WTC11 (cell line): ENCODE measurements around the gene CASP12. TPM values are rescaled to one million over a fixed set of nuclear protein-coding genes. Genes with fewer than 3 reads are reported as not detected.

ENCODE experiments used
- ATAC-seq: fragments of 200-7000 bp; cut with Tn5 transposase; 2 replicates; pipeline ENCODE4 v1.10.0; 2021; ENCODE audit warnings: mild to moderate bottlenecking, moderate library complexity
- CTCF ChIA-PET: fragments of 300-600 bp; sonication (Branson Sonifier 250); formaldehyde crosslinking; loops from one replicate; lab custom pipeline; 2021; ENCODE audit warnings: antibody characterized with exemption; lab: Charles Lee
- POLR2A ChIA-PET: fragments of 350-600 bp; sonication (Branson Sonifier 250); formaldehyde crosslinking; loops from one replicate; lab custom pipeline; 2021; ENCODE audit warnings: antibody characterized with exemption; lab: Charles Lee
- DNase-seq: peaks from one replicate; pipeline ENCODE4 v3.0.0; 2021; ENCODE audit warnings: low spot score
- H3K27ac Mint-ChIP-seq: 2 replicates; pipeline ENCODE4 v1.8.0; 2021; ENCODE audit warnings: mixed read lengths
- H3K27me3 Mint-ChIP-seq: 2 replicates; pipeline ENCODE4 v1.8.0; 2021; ENCODE audit warnings: low read depth, mild to moderate bottlenecking, moderate library complexity, mixed read lengths
- H3K36me3 Mint-ChIP-seq: 2 replicates; pipeline ENCODE4 v1.8.0; 2021; ENCODE audit warnings: mixed read lengths
- H3K4me1 Mint-ChIP-seq: 2 replicates; pipeline ENCODE4 v1.8.0; 2022; ENCODE audit warnings: mixed read lengths
- H3K4me3 Mint-ChIP-seq: 2 replicates; pipeline ENCODE4 v1.8.0; 2021; ENCODE audit warnings: mild to moderate bottlenecking, moderate library complexity, mixed read lengths
- H3K9me3 Mint-ChIP-seq: 2 replicates; pipeline ENCODE4 v1.8.0; 2021; ENCODE audit warnings: mixed read lengths
- ARID4B ChIP-seq: sonication (generic); formaldehyde crosslinking; IDR thresholded peaks from 2 replicates; pipeline ENCODE4 v1.8.0; 2023; ENCODE audit warnings: missing genetic modification reagents, mild to moderate bottlenecking, borderline replicate concordance
- FOXJ3 ChIP-seq: sonication (generic); formaldehyde crosslinking; IDR thresholded peaks from 2 replicates; pipeline ENCODE4 v1.9.0; 2021; ENCODE audit warnings: missing genetic modification reagents, mild to moderate bottlenecking, borderline replicate concordance
- GRHL2 ChIP-seq: fragments of 250-450 bp; sonication (Bioruptor Pico); IDR thresholded peaks from 2 replicates; pipeline ENCODE4 v1.8.0; 2022; ENCODE audit warnings: mild to moderate bottlenecking, moderate library complexity; ENCODE audit not compliant: insufficient replicate concordance, severe bottlenecking
- MYBL2 ChIP-seq: sonication (generic); formaldehyde crosslinking; IDR thresholded peaks from 2 replicates; pipeline ENCODE4 v1.8.1; 2023; ENCODE audit warnings: mild to moderate bottlenecking, moderate library complexity, missing genetic modification reagents
- NFATC4 ChIP-seq: fragments of 250-450 bp; sonication (Bioruptor Pico); IDR thresholded peaks from 2 replicates; pipeline ENCODE4 v1.9.0; 2021; ENCODE audit warnings: mild to moderate bottlenecking
- NR1H2 ChIP-seq: sonication (generic); formaldehyde crosslinking; IDR thresholded peaks from 2 replicates; pipeline ENCODE4 v1.9.0; 2021; ENCODE audit warnings: mild to moderate bottlenecking, moderate library complexity, missing genetic modification reagents
- NR2C2 ChIP-seq: sonication (generic); formaldehyde crosslinking; IDR thresholded peaks from 2 replicates; pipeline ENCODE4 v1.8.0; 2022; ENCODE audit warnings: mild to moderate bottlenecking, missing genetic modification reagents
- OVOL2 ChIP-seq: fragments of 250-450 bp; sonication (Bioruptor Pico); IDR thresholded peaks from 2 replicates; pipeline ENCODE4 v1.9.0; 2021; ENCODE audit warnings: mild to moderate bottlenecking, borderline replicate concordance
- PRRX2 ChIP-seq: fragments of 250-450 bp; sonication (Bioruptor Pico); IDR thresholded peaks from 2 replicates; pipeline ENCODE4 v1.8.0; 2021; ENCODE audit warnings: mild to moderate bottlenecking
- SP1 ChIP-seq: sonication (generic); formaldehyde crosslinking; conservative IDR thresholded peaks from 2 replicates; pipeline ENCODE4 v1.8.1; 2022; ENCODE audit warnings: missing genetic modification reagents
- TCF7 ChIP-seq: sonication (generic); formaldehyde crosslinking; IDR thresholded peaks from 2 replicates; pipeline ENCODE4 v1.8.0; 2022; ENCODE audit warnings: mild to moderate bottlenecking, low read depth, missing genetic modification reagents, moderate library complexity
- TEAD1 ChIP-seq: sonication (generic); formaldehyde crosslinking; IDR thresholded peaks from 2 replicates; pipeline ENCODE4 v1.8.0; 2022; ENCODE audit warnings: mild to moderate bottlenecking, missing genetic modification reagents
- ZNF121 ChIP-seq: sonication (generic); formaldehyde crosslinking; IDR thresholded peaks from 2 replicates; pipeline ENCODE4 v1.8.0; 2023; ENCODE audit warnings: missing genetic modification reagents
- ZNF232 ChIP-seq: sonication (generic); formaldehyde crosslinking; IDR thresholded peaks from 2 replicates; pipeline ENCODE4 v1.8.0; 2022; ENCODE audit warnings: mild to moderate bottlenecking, missing genetic modification reagents
- ZNF317 ChIP-seq: sonication (generic); formaldehyde crosslinking; IDR thresholded peaks from 2 replicates; pipeline ENCODE4 v1.8.1; 2023; ENCODE audit warnings: low read depth, mild to moderate bottlenecking, moderate library complexity, missing genetic modification reagents, borderline replicate concordance
- ZNF396 ChIP-seq: fragments of 250-450 bp; sonication (Bioruptor Pico); IDR thresholded peaks from 2 replicates; pipeline ENCODE4 v1.8.0; 2021; ENCODE audit warnings: mild to moderate bottlenecking, moderate library complexity, borderline replicate concordance
- total RNA-seq: library from RNA; stranded (reverse); gene quantifications from 3 replicates; pipeline ENCODE4 v1.2.3, GENCODE V29; 2021
- TF ChIP-seq, protein P1 (sequence below): sonication (generic); formaldehyde crosslinking; IDR thresholded peaks from 2 replicates; pipeline ENCODE4 v1.8.1; 2022; ENCODE audit warnings: low read depth, mild to moderate bottlenecking, moderate library complexity, missing genetic modification reagents, borderline replicate concordance
- TF ChIP-seq, protein P2 (sequence below): sonication (generic); formaldehyde crosslinking; IDR thresholded peaks from 2 replicates; pipeline ENCODE4 v1.8.1; 2023; ENCODE audit warnings: mild to moderate bottlenecking, missing genetic modification reagents
- TF ChIP-seq, protein P3 (sequence below): fragments of 250-450 bp; sonication (Bioruptor Pico); IDR thresholded peaks from 2 replicates; pipeline ENCODE4 v1.9.0; 2021; ENCODE audit warnings: mild to moderate bottlenecking
- TF ChIP-seq, protein P4 (sequence below): sonication (generic); formaldehyde crosslinking; IDR thresholded peaks from 2 replicates; pipeline ENCODE4 v1.8.1; 2023; ENCODE audit warnings: mild to moderate bottlenecking, missing genetic modification reagents, moderate library complexity
- TF ChIP-seq, protein P5 (sequence below): sonication (generic); formaldehyde crosslinking; IDR thresholded peaks from 2 replicates; pipeline ENCODE4 v1.8.1; 2022; ENCODE audit warnings: low read depth, missing genetic modification reagents, borderline replicate concordance

CASP12 gene
- total RNA-seq, 1 experiment from 2014 or later, result not detected

- ATAC-seq (no peak), DNase-seq (no peak)
- Mint-ChIP-seq H3K4me3 (no peak overlapping the region), H3K4me1 (peaks cover 15% of the 10 kb centered on the region), H3K36me3 (no peaks in the 10 kb centered on the region), H3K9me3 (peaks cover 5% of the 10 kb centered on the region; the same call in 1 of the 2 replicates), H3K27me3 (no peaks in the 10 kb centered on the region), H3K27ac (no peak overlapping the region)
- CTCF ChIA-PET, result no interaction called here
- TF ChIP-seq SP1 (CRISPR knock-in tag) (no peak), NFATC4 (CRISPR knock-in tag) (no peak), ZNF317 (CRISPR knock-in tag) (no peak), PRRX2 (CRISPR knock-in tag) (no peak), MYBL2 (no peak)
- TF ChIP-seq, protein P1, sequence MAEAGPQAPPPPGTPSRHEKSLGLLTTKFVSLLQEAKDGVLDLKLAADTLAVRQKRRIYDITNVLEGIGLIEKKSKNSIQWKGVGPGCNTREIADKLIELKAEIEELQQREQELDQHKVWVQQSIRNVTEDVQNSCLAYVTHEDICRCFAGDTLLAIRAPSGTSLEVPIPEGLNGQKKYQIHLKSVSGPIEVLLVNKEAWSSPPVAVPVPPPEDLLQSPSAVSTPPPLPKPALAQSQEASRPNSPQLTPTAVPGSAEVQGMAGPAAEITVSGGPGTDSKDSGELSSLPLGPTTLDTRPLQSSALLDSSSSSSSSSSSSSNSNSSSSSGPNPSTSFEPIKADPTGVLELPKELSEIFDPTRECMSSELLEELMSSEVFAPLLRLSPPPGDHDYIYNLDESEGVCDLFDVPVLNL (CRISPR knock-in tag), result no peak
- POLR2A ChIA-PET, result no interaction called here
Observed at GRCh38 chr11:104846216-104846615, 52.0 kb downstream of the CASP12 start.

GRCh38 chr11:104844451-104844850 is 53.8 kb downstream of the CASP12 start:
- Mint-ChIP-seq H3K9me3 (peaks cover 8% of the 10 kb centered on the region), H3K36me3 (peaks cover 4% of the 10 kb centered on the region), H3K4me3 (no peak overlapping the region), H3K27ac (no peak overlapping the region), H3K4me1 (peaks cover 21% of the 10 kb centered on the region), H3K27me3 (peaks cover under 1% of the 10 kb centered on the region; the same call in 1 of the 2 replicates)
- no peak for ATAC-seq
- POLR2A ChIA-PET, result no interaction called here
- DNase-seq, result no peak
- CTCF ChIA-PET, result no interaction called here
- TF ChIP-seq, protein P2, sequence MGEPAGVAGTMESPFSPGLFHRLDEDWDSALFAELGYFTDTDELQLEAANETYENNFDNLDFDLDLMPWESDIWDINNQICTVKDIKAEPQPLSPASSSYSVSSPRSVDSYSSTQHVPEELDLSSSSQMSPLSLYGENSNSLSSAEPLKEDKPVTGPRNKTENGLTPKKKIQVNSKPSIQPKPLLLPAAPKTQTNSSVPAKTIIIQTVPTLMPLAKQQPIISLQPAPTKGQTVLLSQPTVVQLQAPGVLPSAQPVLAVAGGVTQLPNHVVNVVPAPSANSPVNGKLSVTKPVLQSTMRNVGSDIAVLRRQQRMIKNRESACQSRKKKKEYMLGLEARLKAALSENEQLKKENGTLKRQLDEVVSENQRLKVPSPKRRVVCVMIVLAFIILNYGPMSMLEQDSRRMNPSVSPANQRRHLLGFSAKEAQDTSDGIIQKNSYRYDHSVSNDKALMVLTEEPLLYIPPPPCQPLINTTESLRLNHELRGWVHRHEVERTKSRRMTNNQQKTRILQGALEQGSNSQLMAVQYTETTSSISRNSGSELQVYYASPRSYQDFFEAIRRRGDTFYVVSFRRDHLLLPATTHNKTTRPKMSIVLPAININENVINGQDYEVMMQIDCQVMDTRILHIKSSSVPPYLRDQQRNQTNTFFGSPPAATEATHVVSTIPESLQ (CRISPR knock-in tag), result no peak
- TF ChIP-seq NR1H2 (CRISPR knock-in tag) (no peak), TCF7 (CRISPR knock-in tag) (no peak), ZNF232 (CRISPR knock-in tag) (no peak), NR2C2 (CRISPR knock-in tag) (no peak), FOXJ3 (CRISPR knock-in tag) (no peak), GRHL2 (CRISPR knock-in tag) (no peak), ZNF396 (CRISPR knock-in tag) (no peak), ZNF121 (no peak), ARID4B (CRISPR knock-in tag) (no peak), TEAD1 (no peak), OVOL2 (CRISPR knock-in tag) (no peak)
- TF ChIP-seq, protein P3, sequence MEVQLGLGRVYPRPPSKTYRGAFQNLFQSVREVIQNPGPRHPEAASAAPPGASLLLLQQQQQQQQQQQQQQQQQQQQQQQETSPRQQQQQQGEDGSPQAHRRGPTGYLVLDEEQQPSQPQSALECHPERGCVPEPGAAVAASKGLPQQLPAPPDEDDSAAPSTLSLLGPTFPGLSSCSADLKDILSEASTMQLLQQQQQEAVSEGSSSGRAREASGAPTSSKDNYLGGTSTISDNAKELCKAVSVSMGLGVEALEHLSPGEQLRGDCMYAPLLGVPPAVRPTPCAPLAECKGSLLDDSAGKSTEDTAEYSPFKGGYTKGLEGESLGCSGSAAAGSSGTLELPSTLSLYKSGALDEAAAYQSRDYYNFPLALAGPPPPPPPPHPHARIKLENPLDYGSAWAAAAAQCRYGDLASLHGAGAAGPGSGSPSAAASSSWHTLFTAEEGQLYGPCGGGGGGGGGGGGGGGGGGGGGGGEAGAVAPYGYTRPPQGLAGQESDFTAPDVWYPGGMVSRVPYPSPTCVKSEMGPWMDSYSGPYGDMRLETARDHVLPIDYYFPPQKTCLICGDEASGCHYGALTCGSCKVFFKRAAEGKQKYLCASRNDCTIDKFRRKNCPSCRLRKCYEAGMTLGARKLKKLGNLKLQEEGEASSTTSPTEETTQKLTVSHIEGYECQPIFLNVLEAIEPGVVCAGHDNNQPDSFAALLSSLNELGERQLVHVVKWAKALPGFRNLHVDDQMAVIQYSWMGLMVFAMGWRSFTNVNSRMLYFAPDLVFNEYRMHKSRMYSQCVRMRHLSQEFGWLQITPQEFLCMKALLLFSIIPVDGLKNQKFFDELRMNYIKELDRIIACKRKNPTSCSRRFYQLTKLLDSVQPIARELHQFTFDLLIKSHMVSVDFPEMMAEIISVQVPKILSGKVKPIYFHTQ (CRISPR knock-in tag), result no peak
- TF ChIP-seq, protein P4, sequence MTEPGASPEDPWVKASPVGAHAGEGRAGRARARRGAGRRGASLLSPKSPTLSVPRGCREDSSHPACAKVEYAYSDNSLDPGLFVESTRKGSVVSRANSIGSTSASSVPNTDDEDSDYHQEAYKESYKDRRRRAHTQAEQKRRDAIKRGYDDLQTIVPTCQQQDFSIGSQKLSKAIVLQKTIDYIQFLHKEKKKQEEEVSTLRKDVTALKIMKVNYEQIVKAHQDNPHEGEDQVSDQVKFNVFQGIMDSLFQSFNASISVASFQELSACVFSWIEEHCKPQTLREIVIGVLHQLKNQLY, result no peak
- TF ChIP-seq, protein P5, sequence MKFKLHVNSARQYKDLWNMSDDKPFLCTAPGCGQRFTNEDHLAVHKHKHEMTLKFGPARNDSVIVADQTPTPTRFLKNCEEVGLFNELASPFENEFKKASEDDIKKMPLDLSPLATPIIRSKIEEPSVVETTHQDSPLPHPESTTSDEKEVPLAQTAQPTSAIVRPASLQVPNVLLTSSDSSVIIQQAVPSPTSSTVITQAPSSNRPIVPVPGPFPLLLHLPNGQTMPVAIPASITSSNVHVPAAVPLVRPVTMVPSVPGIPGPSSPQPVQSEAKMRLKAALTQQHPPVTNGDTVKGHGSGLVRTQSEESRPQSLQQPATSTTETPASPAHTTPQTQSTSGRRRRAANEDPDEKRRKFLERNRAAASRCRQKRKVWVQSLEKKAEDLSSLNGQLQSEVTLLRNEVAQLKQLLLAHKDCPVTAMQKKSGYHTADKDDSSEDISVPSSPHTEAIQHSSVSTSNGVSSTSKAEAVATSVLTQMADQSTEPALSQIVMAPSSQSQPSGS (CRISPR knock-in tag), result no peak
